Hepatocyte (in vitro differentiated cells): ENCODE measurements around the gene CCDC66.

ENCODE experiments used
- CTCF ChIP-seq: fragments of 200-600 bp; sonication (generic); IDR thresholded peaks from 2 replicates; pipeline ENCODE4 v1.5.1; 2016; ENCODE audit warnings: antibody characterized with exemption, mild to moderate bottlenecking; ENCODE audit not compliant: poor library complexity
- EZH2 ChIP-seq: fragments of 200-600 bp; sonication (generic); IDR thresholded peaks from 2 replicates; pipeline ENCODE4 v1.6.1; 2016; ENCODE audit warnings: antibody characterized with exemption, mild to moderate bottlenecking, borderline replicate concordance
- EZH2phosphoT487 ChIP-seq: fragments of 200-600 bp; sonication (generic); IDR thresholded peaks from one replicate; pipeline ENCODE4 v1.6.1; 2018; ENCODE audit warnings: antibody characterized with exemption, mild to moderate bottlenecking, low read depth, moderate library complexity; ENCODE audit not compliant: unreplicated experiment, severe bottlenecking

- TF ChIP-seq CTCF (peak; percentile 59), EZH2 (no peak), EZH2phosphoT487 (no peak)
These were observed at the start of gene CCDC66 for GRCh38 chr3:56556908-56557830.
